Endodermal cell (in vitro differentiated cells): ENCODE measurements around the gene LRRC28. TPM values are rescaled to one million over a fixed set of nuclear protein-coding genes. Genes with fewer than 3 reads are reported as not detected.

Experiments
- DNase-seq: peaks from one replicate; pipeline ENCODE4 v3.0.0-alpha.2; 2017
- H3K27ac ChIP-seq: 2 replicates; pipeline ENCODE4 v1.5.1; 2013; ENCODE audit warnings: mild to moderate bottlenecking, low read depth, low read length, moderate library complexity
- H3K27me3 ChIP-seq: 2 replicates; pipeline ENCODE4 v1.6.1; 2013; ENCODE audit warnings: mild to moderate bottlenecking, low read length, moderate library complexity; ENCODE audit not compliant: insufficient read depth, control insufficient read depth, poor library complexity, severe bottlenecking
- H3K36me3 ChIP-seq: 2 replicates; pipeline ENCODE4 v1.7.0; 2013; ENCODE audit warnings: mild to moderate bottlenecking, low read length, moderate library complexity; ENCODE audit not compliant: control insufficient read depth, insufficient read depth
- H3K4me1 ChIP-seq: one replicate; pipeline ENCODE4 v1.7.0; 2013; ENCODE audit warnings: low read length; ENCODE audit not compliant: control insufficient read depth, insufficient read depth
- H3K4me3 ChIP-seq: 2 replicates; pipeline ENCODE4 v1.5.1; 2013; ENCODE audit warnings: mild to moderate bottlenecking, low read length, moderate library complexity
- H3K9ac ChIP-seq: 2 replicates; pipeline ENCODE4 v1.6.1; 2013; ENCODE audit warnings: mild to moderate bottlenecking, low read length, moderate library complexity; ENCODE audit not compliant: poor library complexity, severe bottlenecking; ENCODE audit errors: extremely low read depth
- H3K9me3 ChIP-seq: 2 replicates; pipeline ENCODE4 v1.6.1; 2013; ENCODE audit warnings: mild to moderate bottlenecking, low read length, moderate library complexity; ENCODE audit not compliant: control insufficient read depth
- H3K27ac Mint-ChIP-seq: 2 replicates; pipeline ENCODE4 v1.8.0; 2020; ENCODE audit warnings: mixed read lengths
- H3K27me3 Mint-ChIP-seq: 2 replicates; pipeline ENCODE4 v1.8.0; 2021; ENCODE audit warnings: mild to moderate bottlenecking, mixed read lengths; ENCODE audit not compliant: insufficient read depth
- H3K36me3 Mint-ChIP-seq: 2 replicates; pipeline ENCODE4 v1.8.0; 2020; ENCODE audit warnings: low read depth, mixed read lengths
- H3K4me1 Mint-ChIP-seq: 2 replicates; pipeline ENCODE4 v1.8.0; 2020; ENCODE audit warnings: mixed read lengths
- H3K4me3 Mint-ChIP-seq: 2 replicates; pipeline ENCODE4 v1.8.0; 2020; ENCODE audit warnings: mild to moderate bottlenecking, moderate library complexity, mixed read lengths
- H3K9me3 Mint-ChIP-seq: 2 replicates; pipeline ENCODE4 v1.8.0; 2020; ENCODE audit warnings: mild to moderate bottlenecking, mixed read lengths
- WGBS, 2 experiments: methylation state at CpG; one replicate each; pipeline versions ENCODE4 v1.1.5 to v1.1.7; 2013; ENCODE audit warnings: missing lambda C conversion rate in 2 of 2, mixed read lengths in 1 of 2; ENCODE audit not compliant: insufficient coverage in 1 of 2, insufficient read length in 1 of 2; 5-methylcytosine and 5-hydroxymethylcytosine counted together
- total RNA-seq, 2 donors: library from RNA; stranded (reverse); fragmentation: NEBNext Ultra II Directional in 1 of 2; extraction: Animal tissue kit (Norgen Biotek cat#: 25700) in 1 of 2; gene quantifications; 2 replicates in 1 of 2; 3 replicates in 1 of 2; pipeline ENCODE4 v1.2.1, GENCODE V29; 2021
- TF ChIP-seq, protein P1 (sequence below): fragments of 200-600 bp; sonication (generic); conservative IDR thresholded peaks from 2 replicates; pipeline ENCODE4 v1.5.0; 2021; ENCODE audit warnings: antibody characterized with exemption, mild to moderate bottlenecking

LRRC28 gene
- total RNA-seq, 2 donors from 2014 or later, result 26.1 to 35.5 TPM

DNA sequence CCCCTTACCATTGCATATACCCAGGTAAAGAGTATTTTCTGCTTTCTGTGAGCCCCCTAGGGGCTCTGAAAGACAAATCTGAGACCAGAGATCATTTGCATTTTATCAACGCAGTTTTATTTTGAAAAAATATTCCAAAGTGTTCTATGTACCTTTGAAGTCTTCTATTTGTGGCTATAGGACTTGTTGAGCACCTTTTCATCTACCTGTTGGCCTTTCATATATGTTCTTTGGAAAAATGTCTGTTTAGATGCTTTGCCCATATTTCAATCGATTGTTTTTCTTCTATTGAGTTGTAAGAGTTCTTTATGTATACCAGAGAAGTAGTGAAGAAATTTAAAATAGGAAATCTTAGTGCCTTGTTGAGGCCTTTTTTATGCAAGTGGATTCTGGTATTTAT lies 94.0 kb downstream of the LRRC28 start:
- Histone ChIP-seq H3K9ac (no peak overlapping the region), H3K36me3 (no peaks in the 10 kb centered on the region), H3K4me3 (no peak overlapping the region), H3K9me3 (no peaks in the 10 kb centered on the region), H3K27me3 (no peaks in the 10 kb centered on the region), H3K27ac (no peak overlapping the region), H3K4me1 (no peaks in the 10 kb centered on the region)
- H3K27ac Mint-ChIP-seq, result no peak overlapping the region
- DNase-seq, result no peak
- peaks cover 5% of the 10 kb centered on the region for H3K9me3 Mint-ChIP-seq
- H3K36me3 Mint-ChIP-seq, result peaks cover 6% of the 10 kb centered on the region
- TF ChIP-seq, protein P1, sequence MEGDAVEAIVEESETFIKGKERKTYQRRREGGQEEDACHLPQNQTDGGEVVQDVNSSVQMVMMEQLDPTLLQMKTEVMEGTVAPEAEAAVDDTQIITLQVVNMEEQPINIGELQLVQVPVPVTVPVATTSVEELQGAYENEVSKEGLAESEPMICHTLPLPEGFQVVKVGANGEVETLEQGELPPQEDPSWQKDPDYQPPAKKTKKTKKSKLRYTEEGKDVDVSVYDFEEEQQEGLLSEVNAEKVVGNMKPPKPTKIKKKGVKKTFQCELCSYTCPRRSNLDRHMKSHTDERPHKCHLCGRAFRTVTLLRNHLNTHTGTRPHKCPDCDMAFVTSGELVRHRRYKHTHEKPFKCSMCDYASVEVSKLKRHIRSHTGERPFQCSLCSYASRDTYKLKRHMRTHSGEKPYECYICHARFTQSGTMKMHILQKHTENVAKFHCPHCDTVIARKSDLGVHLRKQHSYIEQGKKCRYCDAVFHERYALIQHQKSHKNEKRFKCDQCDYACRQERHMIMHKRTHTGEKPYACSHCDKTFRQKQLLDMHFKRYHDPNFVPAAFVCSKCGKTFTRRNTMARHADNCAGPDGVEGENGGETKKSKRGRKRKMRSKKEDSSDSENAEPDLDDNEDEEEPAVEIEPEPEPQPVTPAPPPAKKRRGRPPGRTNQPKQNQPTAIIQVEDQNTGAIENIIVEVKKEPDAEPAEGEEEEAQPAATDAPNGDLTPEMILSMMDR, result no peak
- no peak overlapping the region for H3K4me3 Mint-ChIP-seq
- WGBS, 2 experiments, result 92 to 100% methylated on average over 1 to 2 of the region's 2 CpGs
- H3K27me3 Mint-ChIP-seq, result no peaks in the 10 kb centered on the region
- no peaks in the 10 kb centered on the region for H3K4me1 Mint-ChIP-seq

GRCh38 chr15:99345832-99346462 lies 94.7 kb downstream of the LRRC28 start:
- Histone ChIP-seq H3K9ac (no peak overlapping the region), H3K27ac (no peak overlapping the region), H3K4me1 (no peaks in the 10 kb centered on the region), H3K4me3 (no peak overlapping the region), H3K36me3 (no peaks in the 10 kb centered on the region), H3K9me3 (no peaks in the 10 kb centered on the region), H3K27me3 (no peaks in the 10 kb centered on the region)
- 75 to 96% methylated on average over 3 of the region's 3 CpGs for WGBS, 2 experiments
- Mint-ChIP-seq H3K4me1 (no peaks in the 10 kb centered on the region), H3K4me3 (no peak overlapping the region), H3K27ac (no peak overlapping the region), H3K9me3 (peaks cover 5% of the 10 kb centered on the region), H3K36me3 (peaks cover 6% of the 10 kb centered on the region), H3K27me3 (no peaks in the 10 kb centered on the region)
- DNase-seq, result no peak
- TF ChIP-seq, protein P1, result no peak

DNA sequence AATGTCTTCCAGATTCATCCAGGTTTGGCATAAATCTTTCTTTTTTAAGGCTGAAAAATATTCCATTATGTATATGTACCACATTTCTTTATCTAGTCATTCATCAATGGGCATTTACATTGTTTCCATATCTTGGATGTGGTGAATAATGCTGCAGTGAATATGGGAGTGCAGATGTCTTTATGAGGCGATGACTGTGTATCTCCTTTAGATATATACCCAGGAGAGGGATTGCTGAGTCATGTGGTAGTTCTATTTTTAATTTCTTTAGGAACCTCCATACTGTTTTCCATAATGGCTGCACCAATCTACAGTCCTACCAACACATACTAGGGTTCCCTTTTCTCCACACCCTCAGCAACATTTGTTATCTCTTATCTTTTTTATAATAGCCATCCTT lies 96.3 kb downstream of the LRRC28 start:
- 100% methylated on average over 1 of the region's 1 CpG; no CpG with 5 or more reads in 1 of the 2 experiments for whole genome bisulfite sequencing, 2 experiments
- Mint-ChIP-seq H3K4me3 (no peak overlapping the region), H3K36me3 (peaks cover 6% of the 10 kb centered on the region), H3K4me1 (no peaks in the 10 kb centered on the region), H3K27ac (no peak overlapping the region), H3K27me3 (no peaks in the 10 kb centered on the region), H3K9me3 (peaks cover 5% of the 10 kb centered on the region)
- Histone ChIP-seq H3K9me3 (no peaks in the 10 kb centered on the region), H3K4me3 (no peak overlapping the region), H3K27me3 (no peaks in the 10 kb centered on the region), H3K36me3 (no peaks in the 10 kb centered on the region), H3K9ac (no peak overlapping the region), H3K4me1 (no peaks in the 10 kb centered on the region), H3K27ac (no peak overlapping the region)
- TF ChIP-seq, protein P1, result no peak
- no peak for DNase-seq
